TTC549 (cell line): ENCODE data around the gene CTCFL.
"Not testable (repeated sequence)": the region's sequence is repeated elsewhere in the genome, so short reads cannot be mapped to it uniquely, and the experiment has no call there.

Experiments
- FAIRE-seq: peaks from 2 replicates; lab custom pipeline; 2012; peaks lifted over from hg19 to GRCh38; lab: Jason Lieb, UNC

Gene CTCFL

DNA sequence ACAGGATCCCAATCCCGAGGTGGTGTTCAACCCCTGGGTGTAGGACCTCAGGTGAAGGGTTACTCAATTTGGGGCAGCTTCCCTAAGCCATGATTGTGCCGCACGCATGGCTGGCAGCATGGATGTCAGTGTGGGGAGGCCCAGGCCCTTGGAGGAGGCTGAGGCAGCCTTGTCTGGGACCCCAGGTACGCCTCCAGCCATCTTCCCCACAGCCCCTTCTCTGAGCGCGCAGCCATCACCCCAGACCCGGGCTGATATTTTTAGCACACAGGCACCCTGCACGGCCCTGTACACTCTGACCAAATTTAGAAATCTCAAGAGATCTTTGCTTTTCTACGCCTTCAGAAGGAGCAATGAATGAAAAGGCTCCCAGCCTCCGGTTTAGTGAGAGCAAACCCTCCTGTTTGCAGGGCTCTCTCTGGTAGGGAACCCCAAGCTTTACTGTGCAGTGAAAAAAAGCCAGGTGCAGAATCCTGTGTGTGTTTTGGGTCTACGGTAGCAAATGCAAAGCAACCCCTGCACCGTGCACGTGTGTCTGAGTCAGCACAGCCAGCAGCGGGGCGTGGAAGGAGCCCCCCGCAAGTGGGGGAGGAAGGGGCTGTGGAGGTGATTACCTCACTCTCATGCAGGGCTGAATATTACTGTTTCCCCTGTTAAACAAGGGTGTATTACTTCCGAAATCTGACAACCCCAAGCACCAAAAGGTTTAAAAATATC is 44.3 kb downstream of the CTCFL start:
- no peak for FAIRE-seq

- no peak for FAIRE-seq
These were observed 45.7 kb downstream of the CTCFL start for GRCh38 chr20:57479196-57479595.

DNA sequence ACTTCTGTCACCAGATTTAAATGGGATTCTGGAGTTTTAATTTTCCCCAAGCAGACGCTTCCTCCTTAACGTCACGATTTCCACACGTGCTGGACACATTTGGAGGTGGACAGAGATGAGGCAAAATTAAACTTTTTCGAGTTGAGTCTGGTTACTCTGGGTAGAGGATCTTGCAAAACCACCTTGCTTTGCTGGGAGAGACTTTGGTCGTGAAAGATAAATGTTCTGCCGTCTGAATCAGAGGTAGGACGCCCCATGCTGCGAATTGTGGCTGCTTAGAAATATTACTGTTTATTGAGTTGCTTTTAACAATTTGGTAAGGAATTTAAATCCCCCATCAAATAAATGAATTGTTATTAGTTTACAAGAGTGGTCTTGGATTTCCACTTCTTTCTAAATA is 46.8 kb downstream of the CTCFL start:
- no peak for FAIRE-seq

DNA sequence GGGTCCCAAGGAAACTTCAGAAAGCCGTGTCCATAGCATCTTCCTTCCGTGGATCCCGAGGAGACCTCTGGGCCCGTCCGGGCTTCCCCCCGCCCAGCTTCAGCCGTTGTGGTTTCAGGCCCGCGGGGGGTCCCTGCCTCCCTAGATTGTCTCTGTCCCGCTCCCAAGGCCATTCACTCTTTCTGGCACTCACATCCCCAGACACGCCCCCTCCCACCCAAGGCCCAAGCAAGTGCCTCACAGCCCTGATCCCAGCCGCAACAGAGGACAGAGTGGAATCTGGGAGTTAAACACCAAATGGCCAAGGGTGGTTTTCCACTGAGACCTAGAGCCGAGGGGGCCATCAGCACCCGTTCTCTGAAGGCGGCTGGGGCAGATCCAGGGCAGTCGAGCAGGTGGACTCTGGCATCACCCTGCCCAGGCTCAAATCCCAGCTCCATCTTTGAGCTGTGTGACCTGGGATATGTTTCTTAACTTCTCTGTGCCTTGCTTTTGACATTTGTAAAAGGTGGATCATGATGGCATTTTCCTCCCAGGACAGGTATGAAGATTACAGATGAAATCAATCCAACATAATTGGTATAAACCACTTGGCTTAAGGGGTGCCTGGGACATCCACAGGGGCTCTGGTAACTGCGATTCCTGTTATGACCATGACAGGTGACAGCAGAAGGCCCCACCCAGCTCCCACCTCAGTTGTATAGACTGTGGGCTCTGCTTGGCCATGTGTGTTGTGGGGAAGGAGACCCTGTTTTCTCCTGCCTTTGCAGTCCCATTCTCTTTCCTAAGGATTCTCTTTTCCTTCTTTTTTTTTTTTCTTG is 48.1 kb downstream of the CTCFL start:
- no peak for FAIRE-seq

DNA sequence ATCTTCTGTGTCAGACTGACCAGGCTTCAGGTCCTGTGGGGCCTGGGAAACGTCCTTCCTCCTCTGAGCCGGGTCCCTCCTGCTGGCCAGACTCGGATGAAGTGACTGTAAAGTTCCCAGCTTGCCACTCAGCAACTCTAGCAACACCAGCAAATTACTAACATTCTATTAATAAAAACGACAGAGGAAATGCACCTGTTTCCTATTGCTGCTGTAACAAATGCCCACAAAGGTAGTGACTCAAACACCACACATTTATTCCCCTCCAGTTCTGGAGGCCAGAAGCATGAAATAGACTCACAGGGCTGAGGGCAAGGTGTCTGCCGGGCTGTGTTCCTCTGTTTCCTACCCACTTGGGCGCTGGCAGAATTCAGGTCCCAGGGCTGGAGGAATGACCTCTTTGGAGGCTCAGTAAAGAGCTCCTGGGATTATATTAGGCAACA is 48.8 kb downstream of the CTCFL start:
- no peak for FAIRE-seq

GRCh38 chr20:57475388-57476083 is 49.4 kb downstream of the CTCFL start:
- FAIRE-seq: no peak

DNA sequence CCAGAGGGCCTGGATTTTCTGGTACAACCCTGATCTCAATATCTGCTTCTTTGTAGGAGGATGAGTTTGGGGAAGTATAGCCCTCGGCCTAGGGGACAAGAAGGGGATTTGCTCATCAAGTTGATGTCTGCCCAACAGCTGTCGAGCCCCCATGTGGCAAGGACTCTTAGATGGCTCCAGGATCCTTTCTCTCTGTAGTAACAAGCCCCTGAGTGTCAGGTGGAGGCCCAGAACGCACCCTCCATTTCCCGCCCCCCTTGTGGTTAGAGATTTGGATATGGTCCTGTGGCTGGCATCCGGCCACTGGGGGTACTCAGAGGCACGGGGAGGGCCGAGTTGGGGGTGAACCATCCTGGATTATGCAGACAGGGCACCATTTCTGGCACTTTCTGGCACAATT is 50.1 kb downstream of the CTCFL start:
- no peak for FAIRE-seq

DNA sequence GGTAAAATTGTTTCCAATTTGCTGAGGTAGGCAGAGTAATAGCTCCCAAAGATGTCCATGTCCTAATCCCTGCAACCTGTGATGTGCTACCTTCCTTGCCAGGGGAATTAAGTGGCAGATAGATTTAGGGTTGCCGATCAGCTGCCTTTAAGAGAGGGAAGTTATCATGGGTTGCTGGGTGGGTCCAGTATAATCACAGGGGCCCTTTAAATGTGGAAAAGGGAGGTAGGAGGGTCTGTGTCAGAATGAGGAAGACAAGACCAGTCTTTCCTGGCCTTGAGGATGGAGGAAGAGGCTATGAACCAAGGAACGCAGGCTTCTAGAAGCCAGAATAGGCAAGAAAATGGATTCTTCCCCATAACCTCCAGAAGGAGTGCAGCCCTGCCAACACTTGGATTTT is 50.7 kb downstream of the CTCFL start:
- no peak for FAIRE-seq

- FAIRE-seq: no peak
These were observed 51.5 kb downstream of the CTCFL start for GRCh38 chr20:57473246-57474048.

- FAIRE-seq: not testable (repeated sequence)
These were observed 52.5 kb downstream of the CTCFL start for GRCh38 chr20:57472474-57472873.

DNA sequence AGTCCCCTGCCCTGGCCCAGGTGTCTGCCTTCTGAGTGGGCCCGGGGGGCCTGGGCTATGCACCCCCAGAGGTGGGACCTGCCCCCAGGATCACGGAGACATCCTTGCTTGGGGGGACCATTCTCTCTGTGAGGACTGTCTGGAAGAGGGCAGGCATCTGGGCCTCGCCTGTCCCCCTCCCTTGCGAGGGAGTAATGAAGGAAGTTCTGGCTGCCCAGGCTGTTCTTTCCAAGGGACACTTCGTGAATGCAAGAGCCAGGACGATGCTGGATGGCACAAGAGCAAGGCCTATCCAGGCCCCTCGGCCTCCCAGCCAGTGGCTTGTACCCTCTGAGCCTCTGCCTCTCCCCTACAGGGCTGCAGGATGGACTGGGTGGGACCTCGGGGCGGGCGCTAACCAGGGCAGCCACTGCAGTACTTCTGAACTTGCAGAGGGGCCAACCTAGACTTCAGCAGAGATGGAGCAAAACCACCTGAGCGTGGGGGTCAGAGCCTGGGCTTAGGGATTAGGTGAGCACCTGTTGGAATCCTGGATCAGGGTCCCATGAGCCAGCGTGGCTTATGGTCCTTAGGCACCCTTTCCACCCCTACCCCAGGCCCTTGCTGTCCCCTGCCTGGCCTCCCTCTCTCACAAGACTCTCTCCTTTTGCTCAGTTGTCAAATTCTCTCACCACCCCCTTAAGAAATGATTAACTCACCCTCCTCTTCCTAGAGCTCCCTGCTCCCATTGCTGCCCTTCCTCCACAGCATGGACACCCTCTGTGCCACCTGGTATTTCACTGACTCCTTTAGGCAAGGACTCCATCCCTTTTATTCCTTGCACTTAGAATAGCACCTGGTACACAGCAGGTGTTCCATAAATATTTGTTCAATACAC is 53.2 kb downstream of the CTCFL start:
- no peak for FAIRE-seq

DNA sequence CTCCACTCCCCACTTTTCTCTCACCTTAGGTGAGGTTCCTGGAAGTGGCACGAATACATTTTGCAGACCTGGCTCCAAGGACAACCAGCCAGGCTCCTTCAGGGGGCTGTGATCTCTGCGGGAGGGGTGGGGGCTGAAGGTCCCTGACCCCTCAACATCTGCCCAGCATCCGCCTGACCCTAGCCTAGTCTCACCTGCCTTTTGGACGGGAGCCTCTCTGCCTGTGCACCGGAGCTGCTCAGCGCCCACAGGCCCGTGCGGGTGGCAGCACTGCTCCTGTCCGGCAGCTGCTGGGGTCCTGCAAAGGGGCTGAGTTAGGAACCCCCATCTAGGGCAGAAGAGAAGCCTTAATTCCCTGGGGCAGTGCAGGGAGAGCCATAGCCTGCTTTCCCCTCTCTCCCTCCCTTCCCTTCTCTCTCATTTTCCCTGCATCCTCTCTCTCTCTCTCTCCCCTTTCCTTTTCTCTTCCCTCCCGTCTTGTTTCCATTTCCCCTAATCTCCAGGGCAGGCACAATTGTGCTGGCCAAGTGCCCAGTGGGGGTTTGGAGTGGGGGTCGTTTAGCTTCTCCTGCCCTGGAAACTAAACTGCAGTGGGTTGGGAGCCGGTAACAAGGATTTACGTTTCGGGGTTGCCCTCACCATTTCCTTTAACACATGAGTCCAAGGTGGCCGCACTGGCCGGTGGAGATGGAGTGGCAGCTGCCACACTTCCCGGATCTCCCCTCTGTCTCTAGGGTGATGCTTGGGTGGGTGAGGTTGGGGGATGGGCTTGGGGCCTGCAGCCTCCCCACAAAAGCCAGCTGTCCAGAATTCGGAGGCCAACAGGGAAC is 54.1 kb downstream of the CTCFL start:
- no peak for FAIRE-seq

- no peak for FAIRE-seq
These were observed 54.8 kb downstream of the CTCFL start for GRCh38 chr20:57470212-57470522.

- FAIRE-seq: no peak
These were observed 55.3 kb downstream of the CTCFL start for GRCh38 chr20:57469418-57470211.

DNA sequence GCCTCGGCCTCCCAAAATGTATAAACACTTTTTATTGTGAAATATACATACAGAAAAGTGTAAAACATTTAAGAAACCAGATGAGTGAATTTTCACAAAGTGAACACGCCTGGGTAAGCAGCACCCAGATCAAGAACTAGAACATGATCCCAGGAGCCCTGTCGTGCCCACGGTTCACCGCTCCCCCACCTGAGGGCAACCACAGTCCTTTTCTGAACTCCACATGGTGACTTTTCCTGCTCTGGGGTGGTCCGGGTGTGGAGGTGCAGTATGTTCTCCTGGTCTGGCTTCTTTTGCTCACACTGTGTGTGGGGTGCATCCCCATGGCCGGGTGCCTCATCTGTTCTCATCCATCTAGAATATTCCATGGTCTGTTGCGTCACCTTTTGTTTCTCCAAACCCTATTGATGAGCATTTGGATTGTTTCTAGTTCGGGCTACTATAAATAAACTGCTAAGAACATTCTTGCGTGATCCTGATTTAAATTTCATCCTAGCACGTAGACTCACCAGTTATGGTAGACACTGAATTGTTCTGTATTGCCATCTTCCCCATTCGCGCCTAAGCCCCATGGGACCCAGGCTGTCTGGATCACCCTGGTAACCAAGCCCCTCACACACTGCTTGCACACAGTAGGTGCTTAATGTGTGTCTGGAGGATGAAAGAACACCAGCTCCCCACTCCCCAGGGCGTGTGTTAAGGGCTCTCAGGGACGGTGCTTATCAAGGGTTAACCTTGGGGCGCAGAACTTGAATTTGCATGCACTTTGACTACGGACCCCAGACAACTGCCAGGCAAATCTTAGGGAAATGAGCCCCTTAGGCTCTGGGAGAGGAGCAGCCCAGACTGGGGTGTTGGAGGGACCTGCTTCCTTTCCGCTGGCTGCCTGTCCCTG is 56.2 kb downstream of the CTCFL start:
- no peak for FAIRE-seq

DNA sequence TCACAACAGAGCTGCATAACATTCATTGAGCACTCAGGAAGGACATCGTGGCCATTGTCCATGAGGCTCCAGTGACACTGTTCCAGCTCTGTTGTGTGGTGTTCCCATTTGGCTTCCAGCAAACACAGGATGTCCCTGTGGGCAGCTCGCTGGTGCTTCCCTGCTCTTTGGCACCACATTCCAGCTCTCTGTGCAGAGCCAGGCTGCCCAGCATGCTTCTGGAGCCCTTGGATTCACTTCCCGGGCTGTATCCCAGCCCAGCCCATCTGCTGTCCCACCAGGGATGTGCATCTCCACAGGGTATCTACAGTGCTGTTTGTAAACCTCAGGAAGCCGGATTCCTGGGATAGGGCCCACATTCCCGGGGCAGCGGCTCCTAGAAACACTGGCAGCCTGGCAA is 57.2 kb downstream of the CTCFL start:
- FAIRE-seq: no peak

- no peak for FAIRE-seq
These were observed 59.0 kb downstream of the CTCFL start for GRCh38 chr20:57465943-57466342.

DNA sequence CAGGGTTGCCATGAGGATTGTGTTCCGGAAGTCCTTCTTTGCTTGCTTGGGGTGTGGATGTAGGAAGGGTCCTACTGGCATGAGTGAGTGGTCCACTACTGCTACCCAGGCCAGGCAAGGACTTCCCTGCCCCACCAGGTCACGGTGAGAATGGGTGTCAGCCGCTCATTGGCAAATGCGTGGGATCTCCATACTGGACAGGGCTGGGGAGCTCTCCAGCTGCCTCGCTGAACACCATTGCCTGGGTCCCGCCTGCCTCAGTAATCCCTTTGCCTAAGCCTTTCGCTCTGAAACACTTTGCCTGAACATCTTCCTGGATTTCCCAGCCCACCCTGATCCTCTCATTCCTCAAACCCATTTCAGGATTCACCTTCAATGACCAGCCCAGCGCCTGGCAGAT is 59.5 kb downstream of the CTCFL start:
- FAIRE-seq: no peak
